ELR (cell line): ENCODE measurements around the gene FGGY.
A peak's percentile ranks its signal among the peaks of the same experiment; 100 is the strongest.

ENCODE experiments used
- DNase-seq: peaks from one replicate; pipeline ENCODE4 v3.0.0-alpha.2; 2015; ENCODE audit warnings: low read depth

FGGY gene

DNA sequence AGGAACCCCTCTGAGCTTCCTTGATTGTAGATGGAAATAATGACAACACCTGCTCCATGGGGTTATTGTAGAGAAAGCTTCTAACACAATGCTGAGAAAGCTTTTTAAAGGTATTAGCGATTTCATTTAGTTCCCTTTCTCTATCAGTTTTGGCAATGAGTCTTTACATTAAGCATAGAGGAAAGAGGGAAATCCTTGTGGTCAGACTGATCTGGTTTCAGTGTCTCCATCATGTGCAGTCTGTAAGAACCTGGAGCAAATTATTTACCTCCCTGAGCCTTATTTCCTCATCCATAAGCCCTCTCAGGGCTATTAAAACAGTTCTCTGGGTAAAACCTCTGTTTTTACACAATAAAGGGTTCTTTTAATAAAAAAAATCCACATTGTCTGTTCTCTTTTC lies 87.5 kb downstream of the FGGY start:
- no peak for DNase-seq

DNA sequence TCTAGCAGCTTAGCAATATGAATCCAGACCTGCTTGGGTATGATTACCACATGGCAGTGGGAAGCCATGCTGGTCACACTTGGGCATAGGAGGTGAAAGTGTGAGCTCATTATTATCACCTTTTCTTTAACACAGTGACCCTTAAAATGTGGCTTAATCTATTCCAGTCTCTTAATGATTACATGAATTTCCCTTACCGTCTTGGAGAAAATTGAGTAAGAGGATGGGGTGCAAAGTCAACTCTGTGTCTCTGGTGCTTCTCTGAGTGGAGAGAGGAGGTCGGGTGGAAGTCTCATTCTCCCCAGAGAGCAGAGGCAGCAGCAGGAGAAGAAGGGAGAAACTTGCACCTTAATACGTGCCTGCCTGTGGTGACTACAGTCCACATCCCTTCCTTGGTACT lies 91.3 kb downstream of the FGGY start:
- no peak for DNase-seq

DNA sequence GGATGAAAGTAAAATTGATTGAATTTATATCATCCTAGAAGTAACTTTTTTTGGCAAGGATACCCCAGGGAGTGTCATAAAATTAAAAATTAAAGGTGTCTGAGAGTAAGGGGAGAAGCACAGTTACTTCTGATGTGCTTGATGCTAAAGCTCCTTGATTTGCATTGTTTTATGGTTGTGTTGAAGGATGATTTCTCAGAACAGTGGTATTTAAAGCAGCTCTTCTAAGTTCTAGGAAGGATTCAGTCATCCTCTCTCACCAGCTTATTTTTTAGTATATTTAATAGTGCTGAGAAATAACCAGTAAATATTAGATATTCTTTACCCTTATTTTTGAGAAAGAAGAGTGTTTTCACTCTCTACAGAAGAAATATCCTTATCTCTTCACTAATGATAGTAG lies 93.0 kb downstream of the FGGY start:
- no peak for DNase-seq

DNA sequence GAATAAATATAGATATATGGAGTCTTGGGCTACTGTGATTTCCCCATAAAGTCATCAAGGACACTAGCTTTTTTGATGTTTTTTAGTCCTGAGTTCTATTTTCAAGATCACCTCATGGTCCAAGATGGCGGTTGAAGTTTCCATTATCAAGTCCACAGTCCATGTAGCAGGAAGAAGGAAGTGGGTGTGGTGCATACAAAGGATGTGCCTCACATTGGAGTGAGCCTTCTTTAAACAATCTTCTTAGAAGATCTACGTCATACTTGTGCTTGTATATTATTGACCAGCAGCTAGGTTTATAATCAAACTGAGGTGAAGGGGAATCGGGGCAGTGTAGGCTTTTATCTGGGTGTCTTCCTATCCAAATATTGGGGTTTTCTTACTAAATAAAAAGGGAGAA lies 93.4 kb downstream of the FGGY start:
- DNase-seq = no peak

DNA sequence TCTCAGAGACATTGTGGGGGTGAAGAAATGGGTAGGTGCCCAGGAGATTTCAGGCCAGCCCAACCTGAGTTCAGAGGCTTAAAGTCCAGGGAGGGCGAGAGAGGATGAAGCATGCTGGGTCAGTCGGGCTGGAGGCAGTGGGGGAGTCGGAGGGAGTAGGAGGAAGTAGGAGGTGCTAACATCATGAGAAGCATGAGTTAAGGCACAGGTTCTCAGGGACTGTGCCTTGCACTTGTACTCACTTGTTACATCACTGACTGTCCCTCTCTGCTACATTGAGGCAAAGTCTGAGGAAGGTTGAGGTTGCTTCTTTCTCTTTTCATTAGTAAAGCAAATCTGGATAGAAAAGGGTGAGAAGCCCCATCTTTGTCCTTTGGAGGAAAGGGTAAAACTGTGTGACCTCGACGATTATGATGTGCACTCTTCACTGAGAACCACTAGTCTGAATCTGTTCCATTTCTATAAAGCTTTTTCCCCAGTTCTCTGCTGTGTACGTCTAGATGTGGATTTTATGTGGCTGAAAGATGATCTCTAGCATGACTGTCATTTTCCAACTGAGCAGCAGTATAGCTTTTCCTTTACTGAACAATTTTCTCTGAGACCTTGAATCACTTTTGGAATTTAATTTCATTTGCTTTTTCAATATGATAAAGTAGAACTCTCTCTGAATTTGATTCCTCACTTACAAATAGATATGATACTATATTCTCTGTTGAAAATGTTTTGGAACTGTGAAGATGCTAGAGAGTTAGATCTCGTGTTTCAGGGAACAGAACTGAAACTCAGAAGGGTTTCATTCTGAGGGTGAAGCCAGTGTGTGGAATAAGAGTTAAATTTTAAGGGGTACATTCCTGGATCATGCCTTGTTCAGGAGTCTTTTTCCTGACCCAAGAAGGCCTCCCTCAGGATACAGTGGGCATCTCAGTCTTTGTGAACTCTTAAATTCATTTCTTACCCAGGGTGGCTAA lies 94.6 kb downstream of the FGGY start:
- DNase-seq = no peak

DNA sequence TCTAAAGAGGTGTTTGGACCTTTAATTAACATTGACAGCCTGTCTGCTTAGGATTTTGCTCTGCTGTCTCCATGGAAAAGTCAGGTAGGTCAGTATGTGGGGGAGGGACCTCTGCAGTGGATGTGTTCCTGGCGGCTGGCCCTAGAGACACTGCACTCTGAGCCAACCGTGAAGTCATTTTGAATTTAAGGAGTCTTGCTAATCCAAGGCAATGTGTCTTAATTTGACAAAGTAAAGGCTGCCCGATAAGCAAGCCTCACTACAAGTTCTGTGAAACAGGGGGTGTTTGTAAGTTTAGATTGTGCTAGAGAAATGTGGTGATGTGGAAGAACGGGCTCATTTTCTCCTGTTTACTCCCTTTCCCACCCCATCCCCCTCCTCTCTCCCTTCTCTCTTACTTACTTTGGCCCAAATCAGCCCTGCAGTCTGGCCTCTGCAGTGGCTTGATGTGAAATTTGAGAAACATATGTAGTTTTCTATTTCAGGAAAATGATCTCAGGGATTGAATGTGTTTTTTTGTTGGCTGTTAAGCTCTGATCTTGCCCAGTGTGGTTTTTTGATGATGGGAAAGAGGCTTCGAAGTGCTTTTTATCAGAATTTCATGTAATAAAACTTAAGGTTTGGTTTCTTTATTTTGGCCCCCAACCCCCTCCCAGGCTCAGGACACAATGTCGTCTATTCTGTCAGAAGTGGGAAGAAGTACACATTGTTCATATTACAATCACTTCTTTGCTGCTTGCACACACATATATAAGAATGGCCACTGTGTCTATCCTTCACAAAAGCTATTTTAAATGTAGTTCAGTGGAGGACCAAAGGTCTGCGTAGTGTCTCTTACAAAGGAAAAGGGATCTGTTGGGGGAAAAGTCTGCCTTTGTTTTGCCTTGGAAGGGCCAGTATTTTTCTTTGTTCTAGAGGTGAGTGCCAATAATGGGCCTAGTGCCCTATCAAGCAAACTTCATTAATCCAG lies 96.6 kb downstream of the FGGY start:
- no peak for DNase-seq

DNA sequence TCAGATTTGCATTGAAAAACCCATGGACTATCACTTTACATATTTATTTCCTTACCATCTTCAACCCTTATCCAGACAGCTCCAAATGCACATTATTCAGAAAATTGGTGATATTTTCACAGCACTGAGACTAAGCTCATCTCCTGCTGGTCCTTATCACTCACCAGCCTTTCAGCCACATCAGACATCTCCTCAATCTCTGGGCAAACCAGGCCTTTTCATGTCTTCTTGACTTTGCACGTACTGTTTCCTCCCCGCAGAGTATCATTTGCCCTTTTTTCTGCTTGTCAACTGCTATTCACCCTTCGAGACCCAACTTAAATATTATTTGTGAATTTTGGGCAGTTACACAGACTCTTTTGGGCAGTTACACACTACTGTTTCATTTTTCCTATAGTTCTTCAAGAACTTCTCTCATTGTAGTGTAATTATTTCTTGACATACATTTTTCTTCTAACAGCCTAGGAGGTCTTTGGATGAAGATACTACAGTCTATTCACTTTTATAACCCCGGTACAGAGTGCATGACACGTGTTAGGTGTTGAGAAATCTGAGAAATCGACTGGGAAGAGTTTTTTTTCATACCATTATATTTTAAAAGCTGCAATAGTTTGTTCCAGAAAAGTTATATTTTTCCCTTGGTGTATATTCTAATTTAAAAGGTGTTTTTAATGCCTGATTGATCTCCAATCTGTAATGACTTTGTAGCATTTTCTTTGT lies 98.0 kb downstream of the FGGY start:
- no peak for DNase-seq

DNA sequence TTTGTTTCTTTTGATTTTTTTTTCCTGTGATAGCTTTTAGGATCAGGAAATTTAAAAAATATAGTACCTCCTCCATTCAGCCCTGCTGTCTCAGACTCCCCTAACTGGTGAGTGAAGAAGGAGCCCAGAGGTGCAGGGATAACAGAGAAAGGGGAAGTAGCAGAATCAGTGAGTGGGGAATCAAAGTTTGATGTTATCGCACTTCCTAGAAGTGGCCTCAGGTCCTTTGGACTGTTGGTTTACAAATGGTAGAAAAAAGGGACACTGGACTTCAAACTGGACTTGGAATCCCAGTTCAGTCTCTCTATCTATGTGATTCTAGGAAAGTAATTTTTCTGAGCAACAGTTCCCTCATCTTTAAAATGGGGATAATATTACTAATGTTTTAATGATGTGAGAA lies 99.5 kb downstream of the FGGY start:
- DNase-seq = no peak

DNA sequence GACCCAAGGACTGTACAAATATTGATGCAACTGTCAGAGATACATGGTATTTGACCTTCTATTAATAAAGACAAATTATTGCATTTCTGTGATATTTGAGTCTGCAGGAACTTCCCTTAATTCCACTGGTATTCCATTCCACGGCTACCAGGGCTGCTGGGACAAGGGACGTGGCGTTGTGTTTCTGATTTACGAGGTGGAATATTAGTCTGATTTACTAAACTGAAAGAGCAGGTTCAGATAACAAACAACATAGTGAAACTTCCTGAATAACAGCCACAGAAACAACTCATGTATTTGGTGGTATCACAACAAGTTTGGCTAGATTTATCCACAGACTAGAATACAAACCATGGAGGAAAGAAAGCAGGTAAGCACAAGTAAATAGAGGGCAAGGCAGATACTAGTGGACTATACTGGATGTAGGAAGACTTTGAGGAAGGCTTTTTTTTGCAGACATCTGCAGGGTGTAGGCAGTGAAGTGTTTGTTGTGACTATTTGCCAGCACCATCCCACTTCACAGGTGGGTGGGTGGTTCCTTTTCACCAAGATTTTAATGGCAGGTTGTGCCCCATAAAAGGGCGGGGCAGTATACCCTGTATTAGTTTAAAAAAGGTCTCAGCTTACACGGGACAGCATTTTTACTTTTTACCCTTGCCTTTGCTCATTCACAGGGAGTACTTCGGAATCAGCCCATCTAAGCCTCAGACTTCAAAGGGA lies 100.4 kb downstream of the FGGY start:
- DNase-seq = no peak

DNA sequence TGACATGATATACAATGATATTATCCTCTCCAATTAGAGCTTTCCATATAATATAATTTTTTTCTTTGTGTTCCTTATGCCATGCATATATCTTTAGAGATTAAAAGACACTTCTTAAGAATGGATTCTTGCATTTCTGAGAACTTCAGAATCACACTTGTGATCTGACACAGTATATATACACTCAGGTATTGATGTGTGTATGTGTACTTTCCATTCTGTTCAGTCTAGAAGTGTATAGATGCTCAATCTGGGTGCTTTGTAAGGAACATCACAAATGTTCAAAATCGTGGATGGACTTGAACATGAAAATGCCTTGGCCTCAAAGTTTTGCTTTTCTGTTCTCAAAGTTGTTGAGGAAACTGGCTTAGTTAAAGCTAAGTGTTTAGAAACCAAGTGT lies 102.7 kb downstream of the FGGY start:
- no peak for DNase-seq

DNA sequence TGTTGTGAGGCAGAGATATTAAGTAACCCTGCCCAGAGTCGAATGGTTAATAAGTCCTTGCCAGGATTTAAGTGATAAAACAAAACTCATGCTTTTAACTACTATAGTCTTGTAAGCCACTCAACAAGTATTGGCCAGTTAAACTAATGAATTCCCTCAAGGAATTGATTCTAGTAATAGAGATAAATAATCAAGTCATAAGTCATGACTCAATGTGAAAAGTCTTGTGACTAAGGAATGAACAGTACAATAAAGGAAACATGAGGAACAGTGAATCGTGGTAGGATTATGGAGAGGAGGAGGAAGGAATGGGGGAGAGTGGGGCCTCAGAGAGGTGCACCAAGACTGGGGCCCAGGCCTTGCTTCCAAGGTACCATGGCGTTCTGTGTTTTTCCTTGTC lies 104.7 kb downstream of the FGGY start:
- DNase-seq = peak; percentile 55

DNA sequence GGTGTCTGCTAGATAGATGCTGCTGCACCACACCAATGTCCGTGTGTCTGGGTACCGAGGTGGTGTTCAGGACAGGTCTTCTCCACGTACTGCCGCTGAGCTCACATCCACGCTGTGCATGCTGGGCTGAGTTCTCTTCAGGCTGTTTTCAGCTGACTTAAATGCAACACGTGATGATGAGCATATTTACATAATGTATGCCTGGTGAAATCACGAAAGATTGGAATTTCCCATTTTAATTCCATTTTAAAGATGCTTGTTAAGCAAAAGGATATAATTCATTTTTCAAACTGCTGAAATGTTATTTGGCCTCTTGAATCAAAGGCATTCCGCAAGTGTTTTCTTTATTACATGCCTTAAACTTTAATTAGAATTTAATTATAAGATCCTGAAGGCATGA lies 107.9 kb downstream of the FGGY start:
- no peak for DNase-seq

DNA sequence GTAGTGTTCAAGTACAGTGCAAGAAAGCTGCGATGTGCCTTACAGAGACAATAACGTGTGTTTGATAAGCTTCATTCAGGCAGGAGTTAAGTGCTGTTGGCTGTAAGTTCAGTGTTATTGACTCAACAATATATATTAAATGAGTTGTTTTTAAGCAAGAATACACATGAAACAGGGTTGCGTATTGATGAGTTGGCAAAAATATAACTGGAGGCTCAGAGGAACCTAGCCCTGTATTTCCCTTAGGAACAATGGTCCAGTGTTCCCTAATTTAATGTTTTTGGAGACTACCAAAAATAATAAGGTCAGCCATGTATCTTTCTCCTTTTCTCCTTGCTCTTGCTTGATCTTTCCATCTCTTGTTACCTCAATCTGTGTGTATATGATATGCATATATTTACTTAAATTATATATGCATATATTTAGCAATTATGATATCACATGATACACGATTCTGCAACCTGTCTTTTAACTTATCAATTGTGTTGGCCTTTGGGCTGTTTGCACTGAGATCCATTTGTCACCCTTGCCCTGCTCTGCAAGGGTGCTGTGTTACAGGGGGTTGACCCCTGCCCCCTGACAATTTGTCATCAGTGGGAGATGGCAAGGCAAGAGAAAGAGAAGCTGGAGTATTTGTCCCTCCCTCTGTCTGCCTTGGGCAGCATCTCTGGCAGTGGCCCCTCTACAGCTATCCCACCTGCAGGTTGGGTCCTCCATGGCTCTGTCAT lies 109.7 kb downstream of the FGGY start:
- DNase-seq = no peak

DNA sequence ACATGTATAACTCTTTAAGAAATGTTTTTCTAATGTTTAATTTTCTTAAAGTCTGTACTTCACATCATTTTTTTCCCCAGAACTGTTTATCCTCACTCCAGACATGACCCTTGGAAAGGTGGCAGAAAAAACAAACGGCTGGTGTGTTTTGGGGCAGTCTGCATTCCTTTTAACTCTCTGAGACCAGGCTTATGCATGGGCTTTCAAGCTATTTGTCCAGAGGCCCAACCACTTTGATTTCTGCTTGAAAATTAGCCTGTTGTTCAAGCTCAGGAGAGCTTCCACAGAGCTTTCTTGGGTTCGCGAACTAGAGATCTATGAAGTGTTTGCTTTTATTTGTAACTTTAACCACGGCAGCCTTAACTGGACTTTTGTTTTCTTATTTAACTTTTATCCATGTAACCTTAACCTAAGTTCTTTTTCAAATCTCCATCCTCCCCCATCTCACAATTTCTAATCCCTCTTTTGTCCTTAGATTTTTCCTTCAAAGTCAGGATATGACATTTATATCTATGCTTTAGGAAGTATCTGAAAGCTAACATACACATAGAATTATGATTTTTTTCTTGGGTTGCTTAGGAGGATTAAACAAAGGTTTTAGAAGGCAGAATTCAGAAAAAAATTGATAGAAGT lies 111.8 kb downstream of the FGGY start:
- no peak for DNase-seq

DNA sequence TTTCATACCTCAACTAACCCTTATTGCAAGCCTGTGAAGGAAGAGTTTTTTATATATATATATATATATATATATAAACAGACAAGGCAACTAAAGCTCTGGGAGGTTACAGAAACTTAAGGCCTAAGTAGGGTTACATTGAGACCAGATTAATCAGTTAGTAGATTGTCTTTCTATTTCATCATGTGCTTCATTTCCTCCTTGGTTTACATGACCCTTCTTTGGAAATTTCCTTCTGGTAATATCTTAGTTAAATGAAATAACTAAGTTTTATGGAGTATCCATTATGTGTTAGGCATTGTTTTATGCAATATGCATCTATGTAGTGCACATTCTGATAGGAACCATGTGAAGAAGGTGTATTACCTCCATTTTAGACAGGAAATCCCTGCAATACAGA lies 112.7 kb downstream of the FGGY start:
- peak; percentile 13 for DNase-seq

DNA sequence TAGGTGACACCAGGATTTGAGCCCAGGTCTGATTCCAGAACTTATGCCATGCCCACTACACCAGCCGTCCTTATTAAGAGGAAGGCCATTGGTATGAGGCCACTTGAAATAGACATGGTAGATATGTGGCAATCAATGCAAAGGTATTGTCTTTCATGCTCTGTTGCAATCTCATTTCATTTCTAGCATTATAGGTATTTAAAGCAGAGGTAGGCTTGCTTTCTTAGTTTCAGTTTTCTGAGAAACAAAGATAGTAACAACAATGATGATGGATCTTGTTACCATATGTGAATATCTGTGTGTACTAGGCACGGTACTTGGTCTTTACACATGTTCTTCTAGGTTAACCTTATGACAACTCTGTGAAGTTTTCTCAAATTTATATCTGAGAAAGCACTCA lies 113.1 kb downstream of the FGGY start:
- DNase-seq = no peak

DNA sequence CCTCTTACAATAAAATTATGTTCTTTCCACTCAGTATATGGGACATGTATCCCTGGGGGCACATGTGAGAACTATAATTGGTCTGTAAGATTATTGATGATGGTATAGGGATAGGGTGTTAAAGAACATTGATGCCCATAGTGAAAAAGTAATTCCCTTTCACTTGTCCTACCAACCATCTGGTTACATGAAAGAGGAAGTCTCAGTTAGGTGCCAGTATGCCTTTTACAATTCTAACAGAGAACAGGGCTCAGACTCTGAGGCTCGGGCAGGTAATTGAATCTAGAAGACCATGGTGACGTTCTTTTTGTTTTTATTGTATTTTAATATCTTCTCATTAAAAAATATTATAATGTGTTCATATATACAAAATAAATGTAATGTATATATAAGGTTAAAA lies 113.6 kb downstream of the FGGY start:
- no peak for DNase-seq

DNA sequence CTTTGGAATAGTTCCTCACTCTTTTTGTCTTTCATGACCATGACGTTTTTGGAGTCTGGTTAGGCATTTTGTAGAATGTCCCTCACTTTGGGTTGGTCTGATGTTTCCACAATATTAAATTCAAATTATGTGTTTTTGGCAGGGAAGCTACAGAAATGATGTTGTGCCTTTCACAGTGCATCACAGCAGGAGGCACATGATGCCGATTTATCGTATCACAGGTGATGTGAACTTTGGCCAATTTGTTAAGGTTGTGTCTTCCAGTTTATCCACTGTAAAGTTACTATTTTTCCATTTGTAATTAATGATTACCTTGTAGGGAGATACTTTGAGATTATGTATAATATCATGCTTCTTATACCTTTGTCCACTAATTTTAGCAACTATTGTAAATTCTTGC lies 114.3 kb downstream of the FGGY start:
- DNase-seq = no peak

DNA sequence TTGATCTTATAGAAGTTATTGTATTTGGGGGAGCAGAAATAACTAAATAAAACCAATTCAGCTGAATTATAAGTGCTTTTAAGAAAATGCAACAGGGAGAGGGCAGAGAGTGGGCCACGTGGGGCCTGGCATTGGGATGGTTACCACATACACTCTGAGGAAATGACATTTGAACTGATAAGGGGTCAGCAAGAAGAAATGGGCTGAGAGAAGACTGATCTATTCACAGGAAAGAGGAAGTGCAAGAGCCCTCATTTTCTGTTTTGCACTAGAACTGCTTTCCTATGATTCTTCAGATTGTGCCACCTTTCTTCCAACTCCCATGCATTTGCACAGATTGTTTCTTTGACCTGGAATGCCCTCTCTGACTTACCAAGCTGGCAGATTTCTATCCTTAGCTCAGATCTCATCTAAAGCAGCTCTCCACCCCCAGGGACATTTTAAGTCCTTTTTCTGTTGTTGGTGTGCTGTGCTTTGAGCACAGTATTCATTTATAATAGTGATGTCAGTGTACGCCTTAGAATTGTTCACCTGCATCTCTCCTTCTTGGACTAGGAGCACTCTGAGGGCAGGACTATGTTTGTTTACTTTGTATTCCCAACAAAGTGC lies 115.9 kb downstream of the FGGY start:
- no peak for DNase-seq

DNA sequence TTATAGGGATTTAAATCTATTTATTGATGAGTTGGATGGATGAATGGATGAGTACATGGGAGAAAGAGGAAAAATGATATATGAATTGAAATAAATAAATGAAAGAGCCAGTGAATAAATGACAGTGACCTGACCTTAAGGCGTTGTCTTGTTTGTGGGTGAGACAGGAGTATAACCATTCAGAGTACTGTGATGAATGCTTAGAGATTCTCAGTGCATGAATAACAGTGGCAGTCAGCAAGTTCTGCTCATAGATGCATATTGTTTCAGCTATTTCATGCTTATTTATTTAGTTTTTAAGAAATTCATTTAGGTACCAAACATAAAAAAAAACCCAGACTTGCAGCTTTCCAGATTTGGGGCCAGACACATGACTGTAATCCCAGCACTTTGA lies 116.4 kb downstream of the FGGY start:
- no peak for DNase-seq
